SH-SY5Y (cell line): ENCODE data around the gene MAN1C1.

Experiments
- GATA2 ChIP-seq: IDR thresholded peaks from 2 replicates; pipeline ENCODE4 v1.6.1; 2011; ENCODE audit warnings: mild to moderate bottlenecking, low read depth, low read length
- GATA3 ChIP-seq: IDR thresholded peaks from 2 replicates; pipeline ENCODE4 v1.6.1; 2011; ENCODE audit warnings: low read depth, mild to moderate bottlenecking, low read length, moderate library complexity

GRCh38 chr1:25698252-25698651 lies 81.7 kb downstream of the MAN1C1 start:
- TF ChIP-seq GATA2 (no peak), GATA3 (no peak)
